GM19463 (cell line): Measurements from ENCODE around the gene PCK1.

Source experiments
- ATAC-seq: cut with Tn5 transposase; IDR thresholded peaks from one replicate; pipeline ENCODE4 v1.9.1; 2021; ENCODE audit warnings: mild to moderate bottlenecking, moderate library complexity; ENCODE audit not compliant: unreplicated experiment

PCK1 gene

DNA sequence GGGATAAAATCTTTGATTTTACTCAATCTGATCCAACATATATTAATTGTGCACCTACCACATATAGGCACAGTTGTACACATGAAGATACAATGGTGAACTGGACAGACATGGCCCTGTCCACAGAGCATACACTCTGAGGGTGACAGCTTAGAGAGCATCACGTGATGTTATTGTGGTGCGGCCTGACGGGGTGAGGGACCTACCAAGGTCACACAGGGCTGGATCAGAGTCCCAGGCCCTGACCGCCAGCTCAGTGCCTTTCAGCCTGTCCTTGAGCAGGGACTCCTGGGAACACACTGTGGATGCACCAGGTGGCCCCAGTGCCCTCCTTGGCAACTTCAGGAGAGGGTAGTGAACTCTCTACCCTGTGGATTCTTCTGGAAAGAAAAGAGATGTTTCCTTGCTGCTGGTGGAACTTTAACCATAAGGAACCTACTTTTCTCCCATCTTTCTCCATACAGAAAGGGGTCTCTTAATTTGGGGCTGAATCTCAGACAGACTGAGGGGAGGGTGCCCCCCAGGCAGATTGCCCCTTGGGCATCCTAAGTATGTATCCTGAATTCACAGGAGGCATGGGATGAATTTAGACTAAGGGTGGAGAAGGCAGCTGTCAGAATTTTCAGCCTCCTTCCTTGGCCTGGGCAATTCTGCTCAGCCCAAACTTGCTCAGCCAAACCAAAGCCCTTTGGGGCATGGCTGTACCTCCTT, 26.5 kb downstream of the PCK1 start:
- no peak for ATAC-seq

DNA sequence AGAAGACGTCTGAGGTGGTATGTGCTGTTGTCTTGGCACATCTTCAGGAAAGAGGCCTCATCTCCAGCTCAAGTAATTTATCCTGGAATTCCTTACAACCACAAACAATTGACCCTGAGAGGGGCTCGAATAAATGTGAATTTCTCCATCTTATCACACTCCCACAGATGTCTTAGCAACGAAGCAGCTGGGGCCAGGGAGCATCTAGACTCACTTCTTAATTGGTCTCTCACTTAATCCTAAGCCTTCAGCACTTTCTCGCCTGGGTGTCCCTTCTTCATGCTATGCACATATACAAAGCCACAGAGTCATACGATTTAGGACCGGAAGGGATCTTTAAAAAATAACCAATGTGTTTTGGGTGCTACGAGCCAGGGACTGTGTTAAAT, 27.1 kb downstream of the PCK1 start:
- no peak for ATAC-seq

DNA sequence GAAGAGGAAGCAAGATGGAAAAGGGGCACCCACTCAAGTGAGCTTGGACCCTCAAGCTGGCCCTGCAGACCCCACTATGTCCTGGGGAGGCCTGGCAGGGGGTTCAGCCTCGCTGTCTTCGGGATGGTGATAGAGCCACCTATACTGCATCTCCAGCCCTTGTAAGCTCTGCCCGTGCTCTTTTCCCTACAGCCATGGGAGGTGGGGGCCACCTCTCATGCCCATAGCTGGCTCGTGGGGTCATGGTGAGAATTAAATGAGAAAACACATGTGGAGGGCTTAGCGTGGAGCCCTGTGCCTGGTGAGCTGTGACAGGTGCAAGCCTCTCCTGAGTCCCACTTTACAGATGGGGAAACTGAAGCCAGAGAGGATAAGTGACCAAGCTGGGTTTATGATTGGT, 27.7 kb downstream of the PCK1 start:
- ATAC-seq: no peak

DNA sequence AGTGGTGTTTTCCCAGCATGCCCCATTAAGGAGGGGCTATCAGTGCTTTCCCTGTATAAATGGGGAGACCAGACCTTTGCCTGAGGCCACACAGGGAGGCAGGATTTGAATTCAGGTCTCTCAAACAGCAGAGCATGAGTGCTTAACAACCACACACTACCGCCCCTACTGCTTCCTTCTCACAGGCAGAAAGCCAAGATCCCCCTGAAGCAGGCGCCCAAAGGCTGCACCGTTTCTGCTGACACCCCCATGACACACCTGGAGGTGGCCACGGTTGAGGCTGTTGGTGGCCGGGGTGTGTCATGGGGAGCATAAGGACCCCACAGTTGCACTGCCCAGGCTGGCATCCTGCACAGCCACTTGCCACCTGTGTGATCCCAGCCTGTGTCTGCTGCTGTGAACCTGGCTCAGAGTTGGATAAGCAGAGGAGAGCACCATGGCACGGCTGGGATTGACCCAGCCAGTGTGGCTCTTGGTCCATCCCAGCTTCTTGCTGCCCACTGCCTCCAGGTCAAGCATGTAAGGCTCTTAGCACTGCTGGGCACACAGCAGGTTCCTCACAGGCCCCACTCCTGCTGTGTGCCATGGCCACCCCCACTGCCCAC, 28.3 kb downstream of the PCK1 start:
- no peak for ATAC-seq

DNA sequence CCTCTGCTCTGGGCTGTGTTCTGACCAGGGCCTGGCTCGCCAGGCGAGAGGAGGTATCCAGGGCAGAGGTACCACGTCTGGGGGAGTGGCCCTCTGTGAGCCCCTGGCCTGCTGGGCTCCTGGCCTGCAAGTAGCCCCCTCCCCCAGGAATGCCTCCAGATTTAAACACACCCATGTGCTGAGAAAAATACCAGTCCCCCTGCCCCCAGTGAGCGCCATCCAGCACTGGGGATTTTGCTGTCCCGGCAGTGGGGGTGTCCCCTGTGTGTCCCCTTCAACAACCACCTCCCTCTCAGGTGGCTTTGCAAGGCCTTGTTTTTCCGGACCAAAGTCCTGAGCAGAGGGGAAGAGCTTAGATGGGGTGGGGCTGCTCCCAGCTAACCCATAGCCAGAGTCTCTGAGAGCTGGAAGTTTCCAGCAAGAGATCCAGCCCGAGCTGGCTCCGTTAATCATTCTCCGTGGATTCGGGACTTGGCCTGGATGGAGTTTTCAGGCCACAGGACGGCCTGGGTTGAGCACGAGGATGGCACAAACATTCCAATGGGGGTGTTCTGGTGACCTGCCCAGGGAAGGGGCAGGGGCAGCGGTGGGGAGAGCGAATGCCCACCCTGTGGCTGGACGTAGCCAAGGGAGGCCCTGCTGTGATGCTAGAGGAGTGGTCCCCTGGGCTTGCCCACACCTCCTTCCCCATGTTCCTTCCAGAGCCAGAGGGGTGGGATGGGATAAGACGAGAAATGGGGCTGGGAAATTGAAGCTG, 29.0 kb downstream of the PCK1 start:
- ATAC-seq: no peak

DNA sequence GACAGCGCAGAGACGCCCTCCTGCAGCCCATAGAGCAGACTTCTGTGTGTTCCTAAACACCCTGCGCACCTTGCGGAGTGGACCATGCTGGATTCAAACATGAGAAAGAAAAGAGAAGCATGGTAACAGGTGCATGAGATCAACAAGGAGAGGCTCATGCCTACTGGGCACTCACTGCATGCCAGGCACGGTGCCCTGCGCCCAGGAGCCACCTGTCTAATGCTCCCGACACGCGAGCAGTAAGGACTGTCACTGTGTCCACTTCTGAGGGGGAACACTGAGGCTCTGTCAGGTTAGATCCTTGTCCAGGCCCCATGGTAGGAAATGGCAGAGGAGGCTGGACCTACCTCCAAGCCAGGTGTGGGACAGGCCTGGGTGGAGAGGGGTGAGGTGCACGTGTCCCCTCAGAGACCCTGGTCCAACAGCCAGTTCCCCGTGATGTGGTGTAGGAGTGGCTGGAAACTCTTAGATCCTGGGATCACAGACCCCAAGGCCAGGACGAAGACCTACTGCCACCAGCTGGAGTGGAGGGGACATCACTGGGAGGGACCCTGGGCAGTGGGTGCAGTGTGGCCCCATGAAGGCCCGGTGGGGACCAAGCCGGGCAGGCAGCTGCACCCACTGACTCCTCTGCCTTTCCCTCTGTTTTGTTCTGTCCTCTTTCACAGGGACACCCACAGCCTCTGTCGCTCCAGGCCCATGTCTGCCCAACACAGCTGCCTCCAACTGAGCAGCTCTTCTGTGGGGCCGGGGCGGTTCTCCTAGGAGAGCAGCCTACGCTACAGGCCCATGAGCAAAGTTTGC, 29.8 kb downstream of the PCK1 start:
- no peak for ATAC-seq

DNA sequence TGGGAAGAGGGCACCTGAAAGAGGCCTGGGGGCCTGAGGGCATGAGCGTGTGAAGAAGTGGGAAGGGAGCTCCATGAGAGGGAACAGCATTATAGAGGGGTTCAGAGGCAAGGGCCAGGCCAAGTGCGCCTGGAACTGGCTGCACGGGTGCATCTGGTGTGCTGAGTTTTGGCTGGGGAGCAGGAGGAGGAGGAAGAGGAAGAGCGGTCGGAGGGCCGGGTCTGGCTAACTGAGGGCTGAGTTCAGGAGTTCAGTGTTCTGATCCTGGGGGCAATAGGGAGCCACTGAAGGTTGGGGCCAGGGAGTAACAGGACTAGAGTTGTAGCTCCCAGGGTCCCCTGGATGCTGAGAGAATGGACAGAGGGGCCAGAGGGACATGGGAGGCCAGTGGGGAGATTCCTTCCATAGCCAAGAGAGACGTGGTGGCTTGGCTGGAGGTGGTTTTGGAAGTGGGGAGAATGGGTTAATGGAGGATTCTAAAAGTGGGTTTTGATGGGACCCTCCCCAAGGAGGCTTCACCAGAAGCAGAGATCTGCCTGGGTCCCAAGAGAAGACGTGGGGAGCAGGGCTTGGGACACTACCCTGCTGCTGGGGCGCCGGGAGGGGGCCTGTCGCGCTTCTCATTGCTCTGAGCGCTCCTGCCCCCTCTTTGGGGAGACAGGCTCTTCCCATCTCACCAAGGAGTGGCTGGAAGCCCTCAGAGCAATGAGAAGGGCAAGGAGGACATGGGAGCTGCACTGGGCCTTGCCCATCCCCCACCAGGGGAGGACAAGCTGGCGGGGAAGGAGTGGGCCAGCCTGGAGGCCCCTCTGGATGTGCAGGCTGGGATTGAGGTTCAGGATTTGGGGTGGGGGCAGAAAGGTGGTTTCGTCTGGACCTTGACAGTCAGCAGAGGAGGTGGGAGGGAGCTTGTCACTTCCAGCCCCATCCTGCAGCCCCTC, 30.6 kb downstream of the PCK1 start:
- no peak for ATAC-seq

DNA sequence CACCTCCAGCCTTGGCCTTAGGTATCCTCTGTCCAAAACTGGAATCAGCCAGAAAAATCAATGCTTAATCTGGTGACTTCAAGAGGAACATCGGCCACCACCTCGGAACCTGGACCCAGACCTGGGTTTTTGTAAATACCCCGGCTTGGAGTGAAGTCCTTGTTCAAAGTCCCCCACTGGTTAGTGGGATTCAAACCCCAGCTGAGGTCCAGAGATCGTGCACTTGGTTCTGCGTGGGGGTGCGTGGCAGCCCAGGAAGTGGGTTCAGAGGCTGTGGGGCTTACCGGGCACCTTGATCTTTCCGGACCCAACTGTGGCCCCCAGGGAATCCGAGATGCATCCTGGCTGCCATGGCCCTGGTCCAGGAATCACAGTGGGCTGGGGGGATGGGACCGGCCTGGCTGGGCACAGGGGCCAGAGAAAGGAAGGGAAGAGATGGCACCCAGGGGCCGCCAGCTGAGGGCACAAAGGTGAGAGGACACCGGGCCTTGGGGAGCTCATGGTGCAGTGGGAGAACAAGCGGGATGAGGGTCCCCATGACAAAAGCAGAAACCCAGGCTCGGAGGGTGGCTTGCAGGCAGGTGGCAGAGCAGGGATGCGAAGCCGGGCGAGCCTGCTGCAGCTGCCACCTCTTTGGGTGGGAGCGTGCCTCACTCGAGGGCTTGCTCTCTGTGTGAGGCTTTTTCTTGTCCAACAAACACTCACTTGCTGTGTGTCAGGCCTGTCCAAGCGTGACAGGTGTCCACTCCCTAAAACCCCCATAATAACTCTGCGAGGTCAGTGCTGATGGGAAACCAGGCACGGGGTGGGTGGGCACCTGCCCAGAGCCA, 31.6 kb downstream of the PCK1 start:
- ATAC-seq: no peak

DNA sequence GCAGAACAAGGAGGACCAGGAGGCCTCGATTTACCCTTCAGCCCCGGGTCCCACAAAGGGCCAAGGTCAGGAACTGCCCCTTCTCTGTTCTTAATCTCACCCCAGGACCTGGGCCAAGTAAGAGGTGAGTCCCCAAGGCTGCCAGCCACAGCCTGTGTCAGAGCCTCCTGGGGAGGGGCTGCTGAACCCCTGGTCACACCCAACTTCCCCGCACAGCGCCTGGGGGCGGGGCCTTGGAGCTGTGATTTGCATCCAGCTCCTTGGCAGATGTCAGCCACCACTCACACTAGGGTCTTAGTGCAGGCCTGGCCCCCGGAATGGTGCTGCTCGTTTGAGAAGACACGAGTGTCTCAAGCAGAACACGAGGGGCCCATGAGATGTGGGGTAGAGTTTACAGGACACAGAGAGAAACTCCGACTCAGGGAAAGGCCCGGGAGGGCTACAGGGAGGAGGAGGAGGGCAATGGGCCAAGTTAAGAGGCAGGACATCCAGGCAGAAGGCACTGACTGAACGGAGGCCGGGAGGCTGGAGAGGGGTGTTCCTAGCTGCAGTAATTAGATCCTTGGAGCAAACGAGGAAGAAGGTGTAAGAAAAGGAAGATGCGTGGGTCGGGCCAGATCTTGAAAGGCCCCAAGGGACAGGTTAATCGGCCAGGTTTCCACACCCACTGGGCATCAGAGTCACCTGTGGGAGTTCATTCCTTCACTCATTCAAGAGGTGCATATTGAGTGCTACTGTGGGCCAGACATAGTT, 32.4 kb downstream of the PCK1 start:
- ATAC-seq: no peak

DNA sequence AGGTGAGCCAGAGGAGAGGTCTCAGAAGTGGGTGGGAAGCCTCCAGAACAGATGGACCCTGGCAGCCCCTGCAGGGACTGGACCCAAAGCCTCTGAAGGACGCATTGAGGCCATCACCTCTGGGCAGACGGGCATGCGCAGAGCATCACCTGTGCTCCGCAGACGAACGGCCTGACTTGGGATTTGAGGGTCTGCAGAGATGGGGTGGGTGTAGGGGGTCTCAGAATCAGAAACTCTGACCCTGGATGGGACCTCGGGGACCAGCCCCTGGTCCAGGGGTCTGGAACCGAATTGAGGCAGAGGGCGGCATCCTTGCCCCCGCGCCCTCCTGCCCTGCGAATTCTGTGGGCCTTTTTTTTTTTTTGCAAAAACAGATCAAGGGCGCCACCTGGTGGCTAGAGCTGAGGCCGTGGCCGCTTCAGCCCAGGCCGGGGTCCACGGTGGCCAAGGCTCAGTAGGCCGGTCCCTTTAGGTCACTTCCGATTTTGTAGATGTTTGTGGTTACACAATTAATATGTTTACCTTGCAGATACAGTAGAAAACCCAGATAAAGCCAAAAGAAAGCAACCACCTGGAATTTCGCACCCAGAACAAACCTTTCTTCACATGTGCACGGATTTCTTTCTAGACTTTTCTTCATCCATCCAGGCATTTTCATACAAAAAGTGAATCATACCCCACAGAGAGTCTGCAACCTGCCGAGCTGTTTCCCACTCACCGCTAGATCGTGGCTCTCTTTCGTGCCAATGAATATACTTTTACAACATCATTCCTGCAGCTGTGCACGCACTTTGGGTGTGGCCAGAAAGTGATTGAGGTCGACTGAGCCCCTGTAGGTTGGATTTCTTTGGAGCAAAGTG, 33.4 kb downstream of the PCK1 start:
- no peak for ATAC-seq

DNA sequence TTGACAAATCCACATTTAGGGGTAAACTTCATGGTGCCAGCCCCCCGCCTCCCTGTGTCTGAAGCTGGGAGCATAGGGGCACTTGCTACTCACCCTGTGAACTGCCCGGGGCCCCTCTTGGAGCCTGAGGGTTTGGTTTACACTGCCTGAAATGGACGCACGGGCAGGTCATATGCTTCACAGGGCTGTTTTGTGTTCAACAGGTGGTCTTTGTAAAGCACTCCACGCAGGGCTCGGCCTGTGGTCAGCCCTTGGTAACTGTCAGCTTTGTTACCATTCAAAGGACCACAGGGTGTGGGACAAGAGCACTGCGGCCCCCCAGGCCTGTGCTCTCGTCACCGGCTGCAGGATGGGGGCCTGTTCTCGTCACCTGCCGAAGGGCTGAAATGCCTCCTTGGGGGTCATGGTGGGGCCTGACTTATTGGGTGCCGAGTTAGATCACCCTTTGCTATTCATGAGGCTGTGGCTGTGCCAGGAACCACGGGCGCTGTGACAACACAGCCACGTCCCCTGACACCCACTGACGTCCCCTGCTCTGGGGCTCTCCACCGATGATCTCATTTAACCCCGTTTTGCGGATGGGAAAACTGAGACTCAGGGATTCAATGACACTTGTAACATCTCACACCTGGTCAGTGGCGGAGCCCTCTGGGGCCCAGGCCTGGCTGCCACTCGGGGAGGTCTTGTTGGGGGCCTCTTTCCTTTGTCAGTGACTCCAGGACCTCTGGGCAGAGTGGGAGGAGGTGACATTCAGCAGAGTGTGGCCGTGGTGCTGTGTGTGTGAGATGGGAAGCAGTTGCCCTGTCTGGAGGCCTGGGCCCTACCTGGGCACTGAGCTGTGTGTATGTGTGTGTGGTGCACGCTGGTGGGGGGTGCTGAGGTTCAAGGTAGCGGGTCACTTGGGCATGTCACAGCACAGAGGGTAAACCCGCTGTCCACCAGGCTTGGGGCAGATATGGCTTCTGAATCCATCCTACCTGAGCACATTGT, 34.4 kb downstream of the PCK1 start:
- no peak for ATAC-seq

DNA sequence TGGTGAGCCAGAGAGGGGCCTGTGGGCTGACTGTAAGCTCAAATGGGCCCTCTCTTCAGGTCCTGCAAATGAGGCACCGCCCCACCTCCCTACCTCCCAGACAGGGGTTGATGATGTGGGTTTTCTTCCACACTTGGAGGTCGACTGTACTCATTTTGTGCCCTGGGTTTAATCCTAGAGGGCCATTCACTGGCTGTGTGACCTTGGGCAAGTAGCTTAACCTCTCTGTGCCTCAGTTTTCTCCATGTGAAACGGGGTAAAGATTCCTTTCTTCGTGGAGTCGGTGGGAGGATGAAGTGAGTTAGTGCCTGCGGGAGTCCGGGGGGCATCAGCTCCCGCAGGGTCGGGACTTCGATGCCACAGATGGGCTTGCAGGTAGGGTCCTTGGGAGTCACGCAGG, 35.4 kb downstream of the PCK1 start:
- ATAC-seq: no peak

DNA sequence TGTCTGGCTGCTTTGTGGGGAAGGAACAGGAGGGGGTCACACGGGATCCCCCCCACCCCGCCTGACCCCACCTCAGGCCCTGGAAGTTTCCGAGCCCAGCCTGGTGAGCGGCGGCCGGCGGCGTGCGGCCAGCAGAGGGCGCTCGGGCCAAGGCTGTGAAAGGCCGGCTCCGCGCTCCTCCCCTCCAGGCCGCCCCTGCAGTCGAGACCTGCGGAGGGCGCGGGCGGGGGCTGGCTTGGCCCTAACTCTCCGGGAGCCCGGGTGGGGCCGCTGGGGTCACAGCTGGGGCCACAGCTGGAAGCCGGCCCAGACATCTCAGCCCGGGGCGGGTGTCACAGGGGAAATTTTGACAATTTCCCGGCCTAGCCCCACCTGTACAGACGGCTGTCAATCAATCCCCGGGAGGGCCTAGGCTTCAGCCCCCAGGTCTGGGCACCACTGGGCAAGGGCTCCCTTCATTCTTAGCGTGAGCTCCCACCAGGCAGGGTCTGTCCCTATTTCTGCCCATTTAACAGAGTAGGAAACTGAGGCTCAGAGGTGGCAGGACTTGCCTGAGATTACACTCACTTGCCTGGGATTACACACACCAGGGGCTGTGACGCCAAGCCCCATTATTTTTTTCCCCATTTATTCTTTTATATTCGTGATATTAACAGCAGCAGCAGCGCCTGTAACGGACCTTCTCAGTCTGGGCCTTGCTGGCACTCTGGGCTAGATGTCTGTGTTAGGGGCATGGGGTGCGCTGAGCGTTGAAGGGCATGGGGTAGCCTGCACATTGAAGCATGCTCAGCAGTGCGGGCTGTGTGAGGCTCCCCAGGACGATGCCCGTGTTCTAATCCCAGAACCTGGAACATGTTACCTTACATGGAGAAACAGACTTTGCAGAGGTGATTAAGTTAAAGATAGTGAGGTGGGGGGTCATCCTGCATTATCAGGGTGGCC, 36.4 kb downstream of the PCK1 start:
- peak; percentile 45 for ATAC-seq

DNA sequence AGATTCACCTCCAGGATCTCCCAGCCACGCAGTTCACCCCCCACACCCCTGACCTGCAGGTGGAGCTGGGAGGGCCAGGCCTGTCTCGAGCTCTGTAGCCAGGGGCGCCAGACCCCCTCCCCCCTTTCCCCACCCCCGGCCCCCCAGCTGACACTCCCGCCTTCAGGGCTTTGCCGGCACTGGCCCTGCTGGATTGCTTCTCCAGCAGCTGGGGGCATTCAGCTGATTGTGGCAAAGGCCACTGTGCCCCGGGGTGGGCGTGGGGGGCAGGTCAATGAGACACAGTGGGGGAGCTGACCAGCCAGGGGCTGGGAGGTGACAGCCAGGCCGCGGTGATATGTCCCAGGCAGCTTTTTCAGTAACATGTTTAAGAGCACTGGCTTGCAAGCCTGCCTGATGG, 37.1 kb downstream of the PCK1 start:
- ATAC-seq: no peak

DNA sequence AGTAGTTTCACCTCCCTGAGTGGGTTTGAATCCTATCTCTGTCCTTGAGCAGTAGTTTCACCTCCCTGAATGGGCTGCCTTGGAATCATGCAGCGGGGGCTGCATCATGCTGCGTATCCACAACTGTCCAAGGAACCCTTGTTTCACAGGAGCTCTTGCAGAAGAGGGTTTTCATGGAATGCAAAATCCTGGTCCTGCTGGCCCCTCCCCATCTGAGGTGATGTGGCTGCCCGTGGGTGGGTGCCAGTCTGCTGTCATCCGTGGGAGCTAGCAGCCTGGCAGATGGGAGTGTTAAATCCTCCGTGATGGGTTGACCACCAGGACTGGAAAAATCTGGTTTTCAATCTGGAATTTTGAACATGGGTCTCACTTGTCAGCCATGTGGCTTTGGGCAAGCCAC, 37.6 kb downstream of the PCK1 start:
- ATAC-seq: no peak
